GM23248 (cell line): ENCODE results near the gene FAM171A2. TPM values are rescaled to one million over a fixed set of nuclear protein-coding genes. Genes with fewer than 3 reads are reported as not detected.

Source experiments
- DNase-seq: peaks from one replicate; pipeline ENCODE4 v3.0.0-alpha.2; 2015
- H2AFZ ChIP-seq: fragments of 200-600 bp; sonication (generic); 2 replicates; pipeline ENCODE4 v1.6.1; 2016; ENCODE audit warnings: antibody characterized with exemption
- H3F3A ChIP-seq: fragments of 200-600 bp; sonication (generic); 2 replicates; pipeline ENCODE4 v1.6.1; 2016; ENCODE audit warnings: mild to moderate bottlenecking, antibody characterized with exemption, mixed run types; ENCODE audit not compliant: insufficient read depth
- H3K27ac ChIP-seq: fragments of 200-600 bp; sonication (generic); 2 replicates; pipeline ENCODE4 v1.5.1; 2016; ENCODE audit warnings: mild to moderate bottlenecking
- H3K27me3 ChIP-seq: fragments of 200-600 bp; sonication (generic); replicated peaks from 2 replicates; pipeline ENCODE4 v1.6.1; 2016; ENCODE audit warnings: mild to moderate bottlenecking; ENCODE audit not compliant: insufficient read depth
- H3K36me3 ChIP-seq: fragments of 200-600 bp; sonication (generic); 2 replicates; pipeline ENCODE4 v1.6.1; 2016; ENCODE audit warnings: low read depth, mild to moderate bottlenecking
- H3K4me1 ChIP-seq: fragments of 200-600 bp; sonication (generic); 2 replicates; pipeline ENCODE4 v1.6.1; 2016; ENCODE audit warnings: mild to moderate bottlenecking; ENCODE audit not compliant: insufficient read depth
- H3K4me2 ChIP-seq: fragments of 200-600 bp; sonication (generic); one replicate; pipeline ENCODE4 v1.6.1; 2016; ENCODE audit warnings: mild to moderate bottlenecking; ENCODE audit not compliant: unreplicated experiment
- H3K4me3 ChIP-seq: fragments of 200-600 bp; sonication (generic); 2 replicates; pipeline ENCODE4 v1.5.1; 2016; ENCODE audit warnings: mild to moderate bottlenecking
- H3K79me2 ChIP-seq: fragments of 200-600 bp; sonication (generic); 2 replicates; pipeline ENCODE4 v1.6.1; 2016; ENCODE audit warnings: mild to moderate bottlenecking; ENCODE audit not compliant: insufficient read depth
- H3K9ac ChIP-seq: fragments of 200-600 bp; sonication (generic); 2 replicates; pipeline ENCODE4 v1.6.1; 2016; ENCODE audit warnings: mild to moderate bottlenecking
- H3K9me2 ChIP-seq: fragments of 200-600 bp; sonication (generic); 2 replicates; pipeline ENCODE4 v1.6.1; 2016; ENCODE audit warnings: mixed run types, mild to moderate bottlenecking, moderate library complexity; ENCODE audit not compliant: insufficient read depth
- H3K9me3 ChIP-seq: fragments of 200-600 bp; sonication (generic); one replicate; pipeline ENCODE4 v1.6.1; 2017; ENCODE audit warnings: low read depth
- H4K20me1 ChIP-seq: fragments of 200-600 bp; sonication (generic); 2 replicates; pipeline ENCODE4 v1.6.0; 2016; ENCODE audit not compliant: insufficient read depth
- EZH2 ChIP-seq: fragments of 200-600 bp; sonication (generic); IDR thresholded peaks from 2 replicates; pipeline ENCODE4 v1.6.1; 2018; ENCODE audit warnings: antibody characterized with exemption, mild to moderate bottlenecking; ENCODE audit not compliant: insufficient read depth, poor library complexity, severe bottlenecking
- EZH2phosphoT487 ChIP-seq: fragments of 200-600 bp; sonication (generic); IDR thresholded peaks from 2 replicates; pipeline ENCODE4 v1.6.1; 2018; ENCODE audit warnings: antibody characterized with exemption, moderate library complexity, mild to moderate bottlenecking, low read depth; ENCODE audit not compliant: insufficient read depth
- WGBS, 2 experiments: methylation state at CpG; one replicate each; pipeline ENCODE4 v1.1.6; 2015 to 2017; ENCODE audit warnings: low lambda C conversion rate in 2 of 2, low coverage in 1 of 2; ENCODE audit errors: missing lambda C conversion rate in 2 of 2; 5-methylcytosine and 5-hydroxymethylcytosine counted together
- in situ Hi-C: fragments of 300-500 bp; cut with MboI; formaldehyde crosslinking; loops from 2 replicates; pipeline ENCODE4 v1.15.0; 2020
- polyA plus RNA-seq: library from polyadenylated mRNA; unstranded; fragments of >200 nt; fragmentation: Nextera tagmentation; extraction: Ambion mirVana; gene quantifications from 2 replicates; pipeline ENCODE4 v1.2.1, GENCODE V29; 2016
- total RNA-seq: library from RNA; depleted of rRNA; stranded (reverse); fragments of >200 nt; shearing (Covaris generic); gene quantifications from 2 replicates; pipeline ENCODE4 v1.2.3, GENCODE V29; 2014

Gene FAM171A2
- total and polyA plus RNA-seq, 2 experiments from 2014 or later, result 0.25 to 4.8 TPM

DNA sequence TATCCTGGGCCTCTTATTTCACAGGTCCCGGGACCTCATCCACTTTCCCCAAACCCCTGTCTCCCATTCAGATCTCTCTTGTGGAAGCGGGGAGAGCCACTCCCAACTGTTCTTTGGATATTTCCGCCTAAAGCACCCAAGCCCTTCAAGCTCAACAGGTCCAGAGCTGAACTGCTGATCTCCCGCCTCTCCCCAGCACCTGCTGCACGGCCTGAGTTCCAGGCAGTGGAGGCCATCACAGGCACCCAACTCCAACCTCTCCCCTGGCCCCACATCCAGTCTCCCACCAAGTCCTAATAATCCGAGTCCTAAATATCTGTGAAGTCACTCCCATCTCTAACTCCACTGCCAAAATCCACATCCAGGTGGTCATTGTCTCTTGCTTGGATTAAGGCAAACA is 19.3 kb upstream of the FAM171A2 start:
- Histone ChIP-seq H3K79me2 (no peaks in the 10 kb centered on the region), H3K36me3 (no peaks in the 10 kb centered on the region), H3K4me2 (no peak overlapping the region), H3K4me1 (no peaks in the 10 kb centered on the region), H4K20me1 (no peaks in the 10 kb centered on the region), H3K9me3 (no peaks in the 10 kb centered on the region), H3K9ac (no peak overlapping the region), H3K27ac (no peak overlapping the region), H2AFZ (no peak overlapping the region), H3K9me2 (no peaks in the 10 kb centered on the region), H3K4me3 (no peak overlapping the region), H3K27me3 (peaks cover 24% of the 10 kb centered on the region), H3F3A (no peaks in the 10 kb centered on the region)
- TF ChIP-seq EZH2phosphoT487, result no peak
- TF ChIP-seq EZH2, result no peak
- in situ Hi-C loops, result no loop called here
- 69 to 74% methylated on average over 6 of the region's 6 CpGs for WGBS, 2 experiments
- no peak for DNase-seq

DNA sequence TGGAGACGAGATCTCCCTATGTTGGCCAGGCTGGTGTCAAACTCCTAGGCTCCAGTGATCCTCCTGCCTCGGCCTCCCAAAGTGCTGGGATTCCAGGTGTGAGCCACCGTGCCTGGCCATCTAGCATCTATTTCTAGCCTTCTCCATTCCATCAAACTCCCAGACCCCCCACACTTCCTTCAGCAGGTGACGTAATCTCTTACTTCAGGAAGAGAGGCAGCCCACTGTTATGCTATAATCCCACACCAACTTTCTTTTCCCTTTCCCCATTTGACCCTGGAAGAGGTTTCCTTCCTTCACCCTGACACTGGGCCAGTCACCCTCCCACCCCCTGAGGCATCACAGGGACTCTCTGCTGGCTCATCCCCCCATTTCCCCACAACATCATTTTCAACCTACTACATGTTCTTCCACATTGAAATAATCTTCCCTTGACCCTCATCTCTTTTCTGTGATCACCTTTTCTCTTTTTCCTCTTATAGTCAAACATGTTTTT is 18.2 kb upstream of the FAM171A2 start:
- Histone ChIP-seq H3K9me3 (no peaks in the 10 kb centered on the region), H4K20me1 (no peaks in the 10 kb centered on the region), H3K4me3 (no peak overlapping the region), H3K9me2 (no peaks in the 10 kb centered on the region), H3K27ac (no peak overlapping the region), H3F3A (no peaks in the 10 kb centered on the region), H3K4me1 (no peaks in the 10 kb centered on the region), H3K79me2 (no peaks in the 10 kb centered on the region), H3K27me3 (peaks cover 24% of the 10 kb centered on the region), H3K4me2 (no peak overlapping the region), H3K36me3 (no peaks in the 10 kb centered on the region), H2AFZ (no peak overlapping the region), H3K9ac (no peak overlapping the region)
- no peak for DNase-seq
- WGBS, 2 experiments, result 49 to 51% methylated on average over 4 of the region's 4 CpGs
- no peak for TF ChIP-seq EZH2phosphoT487
- TF ChIP-seq EZH2, result no peak
- in situ Hi-C loops, result no loop called here

DNA sequence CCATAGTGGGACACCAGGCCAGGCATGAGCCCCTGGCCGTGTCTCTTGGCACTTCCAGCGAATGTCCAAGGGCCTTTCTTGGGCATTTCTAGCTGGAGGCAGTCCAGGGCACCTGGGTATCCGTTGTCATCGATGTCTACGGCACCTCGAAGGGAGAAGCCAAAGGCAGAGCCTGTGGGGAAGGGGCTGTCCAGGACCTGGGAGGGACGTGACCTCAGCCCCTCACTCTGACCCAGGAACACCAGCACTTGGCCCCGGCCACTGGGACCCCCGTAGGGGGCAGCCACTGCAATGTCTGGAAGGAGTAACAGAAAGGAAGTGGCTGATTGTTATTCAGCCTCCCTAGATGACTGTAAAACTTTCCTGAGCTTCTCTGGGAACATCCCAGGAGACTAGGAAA is 17.1 kb upstream of the FAM171A2 start:
- Histone ChIP-seq H3K27ac (no peak overlapping the region), H3K9ac (no peak overlapping the region), H3K27me3 (peaks cover 16% of the 10 kb centered on the region), H3K79me2 (no peaks in the 10 kb centered on the region), H3K4me3 (no peak overlapping the region), H4K20me1 (no peaks in the 10 kb centered on the region), H3K4me2 (no peak overlapping the region), H3K9me2 (no peaks in the 10 kb centered on the region), H3K36me3 (no peaks in the 10 kb centered on the region), H3F3A (no peaks in the 10 kb centered on the region), H2AFZ (no peak overlapping the region), H3K4me1 (no peaks in the 10 kb centered on the region), H3K9me3 (no peaks in the 10 kb centered on the region)
- TF ChIP-seq EZH2phosphoT487 (no peak), EZH2 (no peak)
- no peak for DNase-seq
- 45 to 50% methylated on average over 8 to 9 of the region's 9 CpGs for WGBS, 2 experiments
- in situ Hi-C loops, result no loop called here

DNA sequence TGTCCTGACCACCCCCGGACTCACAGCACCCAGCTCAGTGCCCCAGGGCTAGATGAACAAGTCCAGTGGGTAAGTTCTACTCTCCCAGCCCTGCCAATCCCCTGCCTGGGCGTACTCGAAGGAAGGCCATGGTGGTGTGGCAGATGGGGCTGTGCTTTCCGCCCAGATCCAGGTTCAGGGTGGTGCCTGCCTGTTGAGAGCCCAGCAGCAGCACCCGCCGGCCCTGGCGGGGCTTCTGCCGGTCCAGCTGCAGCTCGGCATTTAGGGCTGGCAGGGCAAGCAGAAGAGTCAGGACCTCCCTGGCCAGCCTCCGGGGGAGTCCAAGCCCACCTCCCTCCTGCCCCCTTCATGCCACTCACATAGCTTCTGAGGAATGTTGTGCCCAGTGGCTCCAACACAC is 16.2 kb upstream of the FAM171A2 start:
- Histone ChIP-seq H4K20me1 (no peaks in the 10 kb centered on the region), H3F3A (no peaks in the 10 kb centered on the region), H3K9me3 (no peaks in the 10 kb centered on the region), H3K79me2 (no peaks in the 10 kb centered on the region), H3K4me1 (no peaks in the 10 kb centered on the region), H3K27me3 (peaks cover 9% of the 10 kb centered on the region), H3K36me3 (no peaks in the 10 kb centered on the region), H3K4me3 (no peak overlapping the region), H3K27ac (no peak overlapping the region), H3K9me2 (no peaks in the 10 kb centered on the region), H3K4me2 (no peak overlapping the region), H2AFZ (no peak overlapping the region), H3K9ac (no peak overlapping the region)
- TF ChIP-seq EZH2 (no peak), EZH2phosphoT487 (no peak)
- in situ Hi-C loops, result no loop called here
- 80% methylated on average over 10 of the region's 10 CpGs for WGBS, 2 experiments
- DNase-seq, result no peak
